Lower lobe of right lung (tissue), 2 donors: ENCODE data around the gene TICRR. TPM values are rescaled to one million over a fixed set of nuclear protein-coding genes. Genes with fewer than 3 reads are reported as not detected.

Experiments used
- ATAC-seq, 2 donors: fragments of 200-7000 bp; cut with Tn5 transposase; one replicate each; pipeline ENCODE4 v1.9.1; 2020 to 2022; ENCODE audit warnings: mild to moderate bottlenecking in 2 of 2, moderate library complexity in 2 of 2
- DNase-seq: peaks from one replicate; pipeline ENCODE4 v3.0.0-alpha.2; 2020
- H3K27ac ChIP-seq: fragments of 200-600 bp; one replicate; pipeline ENCODE4 v1.8.0; 2022
- H3K27me3 ChIP-seq: fragments of 200-600 bp; one replicate; pipeline ENCODE4 v1.8.0; 2022; ENCODE audit warnings: low read depth
- H3K36me3 ChIP-seq: fragments of 200-600 bp; one replicate; pipeline ENCODE4 v1.8.0; 2022; ENCODE audit warnings: mild to moderate bottlenecking
- H3K4me1 ChIP-seq: fragments of 200-600 bp; one replicate; pipeline ENCODE4 v1.8.0; 2022
- H3K4me3 ChIP-seq: fragments of 200-600 bp; one replicate; pipeline ENCODE4 v1.8.0; 2022; ENCODE audit warnings: mild to moderate bottlenecking
- H3K9me3 ChIP-seq: fragments of 200-600 bp; one replicate; pipeline ENCODE4 v1.8.0; 2022
- intact Hi-C: fragments of 100-400 bp; cut with DNase I; formaldehyde crosslinking; loops from one replicate; pipeline ENCODE4 v1.11.0; 2022
- total RNA-seq: library from RNA; stranded (reverse); fragmentation: NEBNext Ultra II Directional; extraction: Animal tissue kit (Norgen Biotek cat#: 25700); gene quantifications from one replicate; pipeline ENCODE4 v1.2.1, GENCODE V29; 2021
- TF ChIP-seq, protein P1 (sequence below): fragments of 200-600 bp; IDR thresholded peaks from one replicate; pipeline ENCODE4 v1.8.0; 2022; ENCODE audit warnings: antibody characterized with exemption, mild to moderate bottlenecking
- donor health status: DM: no; HTN: yes; CAD: no; lungs with severe emphysema.

TICRR gene
- total RNA-seq, 1 donor from 2014 or later: 0.32 TPM

DNA sequence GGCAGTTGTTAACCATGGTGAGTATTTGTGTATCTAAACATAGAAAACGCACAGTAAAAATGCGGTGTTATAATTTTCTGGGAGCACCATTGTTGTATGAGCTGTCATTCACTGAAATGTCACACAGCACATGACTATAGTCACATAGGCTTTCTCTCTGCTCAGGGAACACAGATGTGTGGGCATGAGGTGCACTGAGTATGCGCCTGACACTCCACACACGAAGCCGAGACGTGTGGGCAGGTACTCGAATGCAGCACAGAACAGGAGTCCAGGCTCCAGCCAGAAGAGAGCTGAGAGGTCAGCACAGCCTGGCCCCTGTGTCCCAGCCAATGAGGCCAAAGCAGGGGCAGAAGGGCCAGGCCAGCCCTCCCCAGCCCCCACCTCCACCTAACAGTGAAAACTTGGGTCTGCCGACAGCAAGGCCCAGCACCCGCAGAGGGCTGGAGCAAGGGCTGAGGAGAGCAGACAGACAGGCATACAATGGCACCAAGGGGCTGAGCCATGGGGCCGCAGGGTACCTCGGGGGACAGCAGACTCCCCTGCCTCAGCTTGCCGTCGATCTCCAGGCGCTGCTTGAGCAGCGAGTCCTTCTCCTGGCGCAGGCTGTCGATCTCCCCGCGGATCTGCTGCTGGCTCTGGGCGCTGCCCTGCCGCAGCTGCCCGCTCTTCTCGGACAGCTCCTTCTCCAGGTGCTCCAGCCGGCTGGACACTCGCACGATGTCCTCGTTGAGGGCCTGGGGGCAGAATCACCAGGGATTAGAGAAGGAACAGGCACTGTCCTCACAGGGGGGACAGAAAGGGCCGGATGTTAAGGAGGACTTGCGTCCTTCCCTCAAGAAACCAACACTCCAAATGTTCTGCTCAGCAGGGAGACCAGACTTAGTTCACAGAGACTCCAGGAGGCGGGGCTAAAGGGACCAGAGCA lies 56.0 kb downstream of the TICRR start:
- Histone ChIP-seq H3K36me3 (peaks cover 28% of the 10 kb centered on the region), H3K27ac (no peak overlapping the region), H3K27me3 (no peaks in the 10 kb centered on the region), H3K4me1 (no peaks in the 10 kb centered on the region), H3K4me3 (no peak overlapping the region), H3K9me3 (no peaks in the 10 kb centered on the region)
- ATAC-seq (no peak), DNase-seq (no peak)
- TF ChIP-seq, protein P1, sequence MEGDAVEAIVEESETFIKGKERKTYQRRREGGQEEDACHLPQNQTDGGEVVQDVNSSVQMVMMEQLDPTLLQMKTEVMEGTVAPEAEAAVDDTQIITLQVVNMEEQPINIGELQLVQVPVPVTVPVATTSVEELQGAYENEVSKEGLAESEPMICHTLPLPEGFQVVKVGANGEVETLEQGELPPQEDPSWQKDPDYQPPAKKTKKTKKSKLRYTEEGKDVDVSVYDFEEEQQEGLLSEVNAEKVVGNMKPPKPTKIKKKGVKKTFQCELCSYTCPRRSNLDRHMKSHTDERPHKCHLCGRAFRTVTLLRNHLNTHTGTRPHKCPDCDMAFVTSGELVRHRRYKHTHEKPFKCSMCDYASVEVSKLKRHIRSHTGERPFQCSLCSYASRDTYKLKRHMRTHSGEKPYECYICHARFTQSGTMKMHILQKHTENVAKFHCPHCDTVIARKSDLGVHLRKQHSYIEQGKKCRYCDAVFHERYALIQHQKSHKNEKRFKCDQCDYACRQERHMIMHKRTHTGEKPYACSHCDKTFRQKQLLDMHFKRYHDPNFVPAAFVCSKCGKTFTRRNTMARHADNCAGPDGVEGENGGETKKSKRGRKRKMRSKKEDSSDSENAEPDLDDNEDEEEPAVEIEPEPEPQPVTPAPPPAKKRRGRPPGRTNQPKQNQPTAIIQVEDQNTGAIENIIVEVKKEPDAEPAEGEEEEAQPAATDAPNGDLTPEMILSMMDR: no peak
- intact Hi-C loops: no loop called here

DNA sequence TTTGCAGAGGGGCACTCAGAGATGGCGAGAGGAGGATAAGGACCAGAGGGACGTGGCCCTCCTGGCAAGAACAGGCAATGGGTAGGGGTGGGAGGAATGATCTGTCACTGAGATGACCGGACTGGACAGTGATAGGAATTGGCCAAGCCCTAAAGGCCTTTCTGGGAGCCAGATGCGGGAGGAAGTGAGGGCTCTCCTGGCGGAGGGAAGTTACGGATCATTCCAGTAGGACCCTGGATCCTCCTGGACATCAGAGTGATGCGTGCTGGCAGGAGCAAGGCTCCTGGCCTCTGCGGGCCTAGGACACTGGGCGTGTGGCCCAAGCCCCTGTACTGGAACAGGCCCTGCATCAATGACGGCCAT lies 56.6 kb downstream of the TICRR start:
- H3K4me1 ChIP-seq: no peaks in the 10 kb centered on the region

GRCh38 chr15:89632563-89633430 lies 57.5 kb downstream of the TICRR start:
- no peak for ATAC-seq
- Histone ChIP-seq H3K27me3 (no peaks in the 10 kb centered on the region), H3K4me3 (no peak overlapping the region), H3K4me1 (no peaks in the 10 kb centered on the region), H3K36me3 (peaks cover 28% of the 10 kb centered on the region), H3K27ac (no peak overlapping the region), H3K9me3 (no peaks in the 10 kb centered on the region)
- TF ChIP-seq, protein P1: no peak
- intact Hi-C loops: no loop called here
- DNase-seq: no peak

More for the DNA sequence above, 56.6 kb downstream of the TICRR start:
- intact Hi-C loops: no loop called here
- peaks cover 28% of the 10 kb centered on the region for H3K36me3 ChIP-seq
- no peaks in the 10 kb centered on the region for H3K27me3 ChIP-seq
- peak in 1 of 2 donors; percentile 25 for ATAC-seq
- no peak overlapping the region for H3K4me3 ChIP-seq
- H3K9me3 ChIP-seq: no peaks in the 10 kb centered on the region
- TF ChIP-seq, protein P1: no peak
- no peak for DNase-seq
- no peak overlapping the region for H3K27ac ChIP-seq

DNA sequence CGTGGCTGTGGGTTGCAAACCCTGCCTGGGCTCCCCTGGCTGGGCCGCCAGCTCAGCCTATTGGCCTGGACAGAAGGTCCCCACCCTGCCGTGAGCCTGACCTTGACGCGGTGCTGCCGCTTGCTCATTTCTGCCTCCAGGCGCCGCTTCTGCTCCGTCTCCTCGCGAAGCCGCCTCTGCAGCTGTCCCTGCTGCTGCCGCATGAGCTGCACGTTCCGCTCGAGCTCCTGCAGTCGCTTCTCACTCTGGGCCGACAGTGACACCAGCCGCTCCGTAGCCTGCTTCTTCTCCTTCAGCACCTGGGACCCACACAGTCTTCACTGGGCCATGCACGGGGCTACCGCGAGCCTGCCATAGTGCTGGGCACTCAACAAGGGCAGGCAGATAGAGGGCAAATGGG lies 58.3 kb downstream of the TICRR start:
- intact Hi-C loops: no loop called here
- no peak overlapping the region for H3K27ac ChIP-seq
- H3K4me1 ChIP-seq: no peaks in the 10 kb centered on the region
- H3K27me3 ChIP-seq: no peaks in the 10 kb centered on the region
- no peaks in the 10 kb centered on the region for H3K9me3 ChIP-seq
- no peak for DNase-seq
- ATAC-seq: no peak
- no peak overlapping the region for H3K4me3 ChIP-seq
- peaks cover 23% of the 10 kb centered on the region for H3K36me3 ChIP-seq
- TF ChIP-seq, protein P1: no peak

- Histone ChIP-seq H3K4me3 (no peak overlapping the region), H3K36me3 (no peaks in the 10 kb centered on the region), H3K4me1 (no peaks in the 10 kb centered on the region), H3K27ac (no peak overlapping the region), H3K27me3 (no peaks in the 10 kb centered on the region), H3K9me3 (no peaks in the 10 kb centered on the region)
- no peak for DNase-seq
- intact Hi-C loops: no loop called here
- ATAC-seq: no peak
- TF ChIP-seq, protein P1: no peak
Measured at GRCh38 chr15:89640245-89640644, 65.0 kb downstream of the TICRR start.
